Panc1 (cell line): ENCODE measurements around the gene BBS9. TPM values are rescaled to one million over a fixed set of nuclear protein-coding genes. Genes with fewer than 3 reads are reported as not detected.

Experiments
- ATAC-seq: fragments of 200-7000 bp; cut with Tn5 transposase; 2 replicates; pipeline ENCODE4 v1.9.1; 2020; ENCODE audit warnings: mild to moderate bottlenecking, moderate library complexity
- BruUV-seq: library from RNA; stranded (reverse); fragments of 400-500 nt; replicated peaks from 2 replicates; lab custom pipeline; 2021; lab: Mats Ljungman, UMichigan
- CTCF ChIA-PET: fragments of 300-600 bp; sonication (Branson Sonifier 250); formaldehyde crosslinking; loops from one replicate; lab custom pipeline; 2022; ENCODE audit warnings: antibody characterized with exemption; lab: Charles Lee
- POLR2A ChIA-PET: fragments of 300-600 bp; sonication (Branson Sonifier 250); formaldehyde crosslinking; loops from one replicate; lab custom pipeline; 2022; ENCODE audit warnings: antibody characterized with exemption; lab: Charles Lee
- DNase-seq: peaks from one replicate; pipeline ENCODE4 v3.0.0-alpha.2; 2010; ENCODE audit warnings: low read depth, low spot score
- H3K27ac ChIP-seq: 2 replicates; pipeline ENCODE4 v1.5.1; 2011; ENCODE audit warnings: mild to moderate bottlenecking, low read length, inconsistent platforms
- H3K27me3 ChIP-seq: fragments of 200-500 bp; sonication (Bioruptor generic); 2 replicates; pipeline ENCODE4 v1.6.0; 2014; ENCODE audit warnings: low read length, inconsistent platforms; ENCODE audit not compliant: control insufficient read depth, insufficient read depth
- H3K36me3 ChIP-seq: fragments of 200-500 bp; sonication (Bioruptor generic); 2 replicates; pipeline ENCODE4 v1.5.1; 2014; ENCODE audit warnings: inconsistent platforms, mild to moderate bottlenecking, low read length, moderate library complexity; ENCODE audit not compliant: control insufficient read depth, insufficient read depth
- H3K4me1 ChIP-seq: 2 replicates; pipeline ENCODE4 v1.5.1; 2011; ENCODE audit warnings: inconsistent platforms, mild to moderate bottlenecking, low read length, moderate library complexity; ENCODE audit not compliant: control insufficient read depth, insufficient read depth
- H3K4me3 ChIP-seq, 2 experiments: 2 replicates each; pipeline ENCODE4 v1.5.1; 2011 to 2012; ENCODE audit warnings: low read depth in 2 of 2, low read length in 2 of 2, mild to moderate bottlenecking in 2 of 2, inconsistent platforms in 1 of 2, moderate library complexity in 1 of 2
- H3K9me3 ChIP-seq: fragments of 200-500 bp; sonication (Bioruptor generic); 2 replicates; pipeline ENCODE4 v1.5.1; 2014; ENCODE audit warnings: low read depth, mild to moderate bottlenecking, inconsistent platforms, low read length, moderate library complexity; ENCODE audit not compliant: control insufficient read depth, insufficient read depth
- CTCF ChIP-seq: fragments of 450-650 bp; IDR thresholded peaks from 2 replicates; pipeline ENCODE4 v1.5.1; 2017; ENCODE audit warnings: mild to moderate bottlenecking
- POLR2AphosphoS5 ChIP-seq: IDR thresholded peaks from 2 replicates; pipeline ENCODE4 v1.6.1; 2012; ENCODE audit warnings: mild to moderate bottlenecking, low read depth, low read length, moderate library complexity
- REST ChIP-seq, 2 experiments: IDR thresholded peaks; 2 replicates each; pipeline ENCODE4 v1.6.1; 2011 to 2012; ENCODE audit warnings: low read depth in 2 of 2, control low read depth in 1 of 2, low read length in 1 of 2, mild to moderate bottlenecking in 1 of 2, moderate library complexity in 1 of 2; ENCODE audit not compliant: insufficient read depth in 1 of 2
- SIN3A ChIP-seq: IDR thresholded peaks from 2 replicates; pipeline ENCODE4 v1.6.1; 2012; ENCODE audit warnings: low read depth, mild to moderate bottlenecking, low read length, moderate library complexity, borderline replicate concordance; ENCODE audit not compliant: insufficient read depth
- TCF7L2 ChIP-seq: IDR thresholded peaks from 2 replicates; pipeline ENCODE4 v1.6.1; 2011; ENCODE audit warnings: mild to moderate bottlenecking, low read depth, low read length, inconsistent platforms
- in situ Hi-C: cut with HindIII; loops from 2 replicates; pipeline ENCODE4 v1.10.0; 2016; ENCODE audit warnings: low sequenced_read_pairs, low pct_unique_long_range_greater_than_20kb
- intact Hi-C: fragments of 100-400 bp; cut with micrococcal nuclease; formaldehyde crosslinking; loops from one replicate; pipeline ENCODE4 v1.10.0; 2022; ENCODE audit not compliant: unreplicated experiment
- total RNA-seq: library from RNA; stranded (reverse); gene quantifications from one replicate; pipeline ENCODE4 v1.2.1, GENCODE V29; 2021; ENCODE audit not compliant: unreplicated experiment

Gene BBS9
- total RNA-seq, 1 experiment from 2014 or later: 6.9 TPM

GRCh38 chr7:33581236-33581635, 451.9 kb downstream of the BBS9 start:
- no peak for DNase-seq

GRCh38 chr7:33582104-33582503, 452.7 kb downstream of the BBS9 start:
- intact Hi-C loops (no loop called here), in situ Hi-C loops (no loop called here)
- ATAC-seq (no peak), DNase-seq (no peak)
- Histone ChIP-seq H3K27ac (no peak overlapping the region), H3K36me3 (no peaks in the 10 kb centered on the region), H3K4me1 (no peaks in the 10 kb centered on the region), H3K4me3 (no peak overlapping the region), H3K27me3 (no peaks in the 10 kb centered on the region), H3K9me3 (no peaks in the 10 kb centered on the region)
- BruUV-seq: no TSS peak
- ChIA-PET CTCF (no interaction called here), POLR2A (no interaction called here)
- TF ChIP-seq SIN3A (no peak), REST (IDR thresholded peaks at IDR 0.05; ENCODE audit: insufficient read depth in 1 of 2, low read depth in 2 of 2, low read length in 1 of 2) (no peak), POLR2AphosphoS5 (no peak), TCF7L2 (no peak), CTCF (no peak)

More at GRCh38 chr7:33581236-33581635, 451.9 kb downstream of the BBS9 start:
- ChIA-PET CTCF (no interaction called here), POLR2A (no interaction called here)
- no peaks in the 10 kb centered on the region for H3K4me1 ChIP-seq
- H3K27ac ChIP-seq: no peak overlapping the region
- no peaks in the 10 kb centered on the region for H3K36me3 ChIP-seq
- TF ChIP-seq CTCF (no peak), SIN3A (no peak), REST (IDR thresholded peaks at IDR 0.05; ENCODE audit: insufficient read depth in 1 of 2, low read depth in 2 of 2, low read length in 1 of 2) (no peak), POLR2AphosphoS5 (no peak), TCF7L2 (no peak)
- H3K9me3 ChIP-seq: no peaks in the 10 kb centered on the region
- in situ Hi-C loops (no loop called here), intact Hi-C loops (no loop called here)
- ATAC-seq: no peak
- no peaks in the 10 kb centered on the region for H3K27me3 ChIP-seq
- H3K4me3 ChIP-seq: no peak overlapping the region
- BruUV-seq: no TSS peak
